AG10803 (cell line): ENCODE measurements around the gene BRCA2.
A peak's percentile ranks its signal among the peaks of the same experiment; 100 is the strongest.

Experiments
- DNase-seq: peaks from one replicate; pipeline ENCODE4 v3.0.0; 2010; ENCODE audit warnings: low read depth
- H3K4me3 ChIP-seq: 2 replicates; pipeline ENCODE4 v1.5.1; 2011; ENCODE audit warnings: mild to moderate bottlenecking, low read length, control low read depth
- TF ChIP-seq, protein P1 (sequence below): conservative IDR thresholded peaks from 2 replicates; pipeline ENCODE4 v1.5.1; 2011; ENCODE audit warnings: mild to moderate bottlenecking, low read length, control low read depth, inconsistent platforms

The BRCA2 gene, protein sequence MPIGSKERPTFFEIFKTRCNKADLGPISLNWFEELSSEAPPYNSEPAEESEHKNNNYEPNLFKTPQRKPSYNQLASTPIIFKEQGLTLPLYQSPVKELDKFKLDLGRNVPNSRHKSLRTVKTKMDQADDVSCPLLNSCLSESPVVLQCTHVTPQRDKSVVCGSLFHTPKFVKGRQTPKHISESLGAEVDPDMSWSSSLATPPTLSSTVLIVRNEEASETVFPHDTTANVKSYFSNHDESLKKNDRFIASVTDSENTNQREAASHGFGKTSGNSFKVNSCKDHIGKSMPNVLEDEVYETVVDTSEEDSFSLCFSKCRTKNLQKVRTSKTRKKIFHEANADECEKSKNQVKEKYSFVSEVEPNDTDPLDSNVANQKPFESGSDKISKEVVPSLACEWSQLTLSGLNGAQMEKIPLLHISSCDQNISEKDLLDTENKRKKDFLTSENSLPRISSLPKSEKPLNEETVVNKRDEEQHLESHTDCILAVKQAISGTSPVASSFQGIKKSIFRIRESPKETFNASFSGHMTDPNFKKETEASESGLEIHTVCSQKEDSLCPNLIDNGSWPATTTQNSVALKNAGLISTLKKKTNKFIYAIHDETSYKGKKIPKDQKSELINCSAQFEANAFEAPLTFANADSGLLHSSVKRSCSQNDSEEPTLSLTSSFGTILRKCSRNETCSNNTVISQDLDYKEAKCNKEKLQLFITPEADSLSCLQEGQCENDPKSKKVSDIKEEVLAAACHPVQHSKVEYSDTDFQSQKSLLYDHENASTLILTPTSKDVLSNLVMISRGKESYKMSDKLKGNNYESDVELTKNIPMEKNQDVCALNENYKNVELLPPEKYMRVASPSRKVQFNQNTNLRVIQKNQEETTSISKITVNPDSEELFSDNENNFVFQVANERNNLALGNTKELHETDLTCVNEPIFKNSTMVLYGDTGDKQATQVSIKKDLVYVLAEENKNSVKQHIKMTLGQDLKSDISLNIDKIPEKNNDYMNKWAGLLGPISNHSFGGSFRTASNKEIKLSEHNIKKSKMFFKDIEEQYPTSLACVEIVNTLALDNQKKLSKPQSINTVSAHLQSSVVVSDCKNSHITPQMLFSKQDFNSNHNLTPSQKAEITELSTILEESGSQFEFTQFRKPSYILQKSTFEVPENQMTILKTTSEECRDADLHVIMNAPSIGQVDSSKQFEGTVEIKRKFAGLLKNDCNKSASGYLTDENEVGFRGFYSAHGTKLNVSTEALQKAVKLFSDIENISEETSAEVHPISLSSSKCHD (N-terminal part only)

DNA sequence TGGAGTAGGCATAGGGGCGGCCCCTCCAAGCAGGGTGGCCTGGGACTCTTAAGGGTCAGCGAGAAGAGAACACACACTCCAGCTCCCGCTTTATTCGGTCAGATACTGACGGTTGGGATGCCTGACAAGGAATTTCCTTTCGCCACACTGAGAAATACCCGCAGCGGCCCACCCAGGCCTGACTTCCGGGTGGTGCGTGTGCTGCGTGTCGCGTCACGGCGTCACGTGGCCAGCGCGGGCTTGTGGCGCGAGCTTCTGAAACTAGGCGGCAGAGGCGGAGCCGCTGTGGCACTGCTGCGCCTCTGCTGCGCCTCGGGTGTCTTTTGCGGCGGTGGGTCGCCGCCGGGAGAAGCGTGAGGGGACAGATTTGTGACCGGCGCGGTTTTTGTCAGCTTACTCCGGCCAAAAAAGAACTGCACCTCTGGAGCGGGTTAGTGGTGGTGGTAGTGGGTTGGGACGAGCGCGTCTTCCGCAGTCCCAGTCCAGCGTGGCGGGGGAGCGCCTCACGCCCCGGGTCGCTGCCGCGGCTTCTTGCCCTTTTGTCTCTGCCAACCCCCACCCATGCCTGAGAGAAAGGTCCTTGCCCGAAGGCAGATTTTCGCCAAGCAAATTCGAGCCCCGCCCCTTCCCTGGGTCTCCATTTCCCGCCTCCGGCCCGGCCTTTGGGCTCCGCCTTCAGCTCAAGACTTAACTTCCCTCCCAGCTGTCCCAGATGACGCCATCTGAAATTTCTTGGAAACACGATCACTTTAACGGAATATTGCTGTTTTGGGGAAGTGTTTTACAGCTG is at the start of gene BRCA2, which contains the start of gene ZAR1L:
Gene BRCA2 (plus strand): TSS at position 271 of the 790 bp plus-strand sequence. CDS start 953 bp downstream, outside the sequence.
Gene ZAR1L (minus strand): TSS at position 126 of the 790 bp plus-strand sequence. CDS start 3,438 bp downstream, outside the sequence.
- TF ChIP-seq, protein P1, sequence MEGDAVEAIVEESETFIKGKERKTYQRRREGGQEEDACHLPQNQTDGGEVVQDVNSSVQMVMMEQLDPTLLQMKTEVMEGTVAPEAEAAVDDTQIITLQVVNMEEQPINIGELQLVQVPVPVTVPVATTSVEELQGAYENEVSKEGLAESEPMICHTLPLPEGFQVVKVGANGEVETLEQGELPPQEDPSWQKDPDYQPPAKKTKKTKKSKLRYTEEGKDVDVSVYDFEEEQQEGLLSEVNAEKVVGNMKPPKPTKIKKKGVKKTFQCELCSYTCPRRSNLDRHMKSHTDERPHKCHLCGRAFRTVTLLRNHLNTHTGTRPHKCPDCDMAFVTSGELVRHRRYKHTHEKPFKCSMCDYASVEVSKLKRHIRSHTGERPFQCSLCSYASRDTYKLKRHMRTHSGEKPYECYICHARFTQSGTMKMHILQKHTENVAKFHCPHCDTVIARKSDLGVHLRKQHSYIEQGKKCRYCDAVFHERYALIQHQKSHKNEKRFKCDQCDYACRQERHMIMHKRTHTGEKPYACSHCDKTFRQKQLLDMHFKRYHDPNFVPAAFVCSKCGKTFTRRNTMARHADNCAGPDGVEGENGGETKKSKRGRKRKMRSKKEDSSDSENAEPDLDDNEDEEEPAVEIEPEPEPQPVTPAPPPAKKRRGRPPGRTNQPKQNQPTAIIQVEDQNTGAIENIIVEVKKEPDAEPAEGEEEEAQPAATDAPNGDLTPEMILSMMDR: no peak
- peak; percentile 90 for DNase-seq
- H3K4me3 ChIP-seq: peak within 1 kb of the TSS; percentile 93

DNA sequence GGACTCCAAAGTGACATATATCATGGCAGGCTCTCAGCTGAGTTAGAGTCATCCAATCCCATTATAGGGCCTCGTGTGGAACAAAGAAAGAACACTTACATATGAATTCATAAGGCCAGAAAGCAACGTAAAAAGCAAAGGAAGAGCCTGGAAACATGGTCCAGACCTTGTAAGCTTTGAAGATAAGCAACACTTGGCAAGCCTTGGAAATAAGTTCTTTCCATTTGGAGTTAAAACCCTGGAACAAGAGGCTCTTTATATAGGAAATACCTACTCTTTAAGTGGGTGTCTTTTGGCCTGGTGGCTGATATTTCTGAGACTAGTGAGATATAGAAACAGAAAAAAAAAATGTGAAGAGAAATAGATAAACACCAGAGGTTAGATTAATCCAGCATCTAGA is 49.6 kb upstream of the BRCA2 start:
- no peak for DNase-seq
- no peak overlapping the region for H3K4me3 ChIP-seq
- TF ChIP-seq, protein P1: no peak

DNA sequence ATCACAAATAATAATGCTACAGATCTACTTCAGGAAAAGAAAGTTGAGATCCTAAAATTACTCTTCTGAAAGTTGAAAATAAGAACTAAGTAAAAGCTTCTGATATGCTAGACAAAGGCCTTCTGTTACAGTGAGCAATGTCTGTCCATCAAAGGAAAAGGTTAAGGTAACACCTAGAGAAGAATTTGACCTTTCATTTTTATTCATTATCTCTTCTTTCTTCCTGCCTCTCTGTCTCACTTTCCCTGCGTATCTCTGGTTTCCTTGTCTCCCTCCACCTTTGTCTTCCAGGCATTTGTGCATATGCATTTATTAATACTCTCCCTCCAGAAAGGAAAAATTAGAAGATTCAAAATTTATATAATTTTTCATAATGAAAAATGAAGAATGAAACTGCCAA is 49.2 kb upstream of the BRCA2 start:
- TF ChIP-seq, protein P1: no peak
- no peak for DNase-seq
- H3K4me3 ChIP-seq: no peak overlapping the region

DNA sequence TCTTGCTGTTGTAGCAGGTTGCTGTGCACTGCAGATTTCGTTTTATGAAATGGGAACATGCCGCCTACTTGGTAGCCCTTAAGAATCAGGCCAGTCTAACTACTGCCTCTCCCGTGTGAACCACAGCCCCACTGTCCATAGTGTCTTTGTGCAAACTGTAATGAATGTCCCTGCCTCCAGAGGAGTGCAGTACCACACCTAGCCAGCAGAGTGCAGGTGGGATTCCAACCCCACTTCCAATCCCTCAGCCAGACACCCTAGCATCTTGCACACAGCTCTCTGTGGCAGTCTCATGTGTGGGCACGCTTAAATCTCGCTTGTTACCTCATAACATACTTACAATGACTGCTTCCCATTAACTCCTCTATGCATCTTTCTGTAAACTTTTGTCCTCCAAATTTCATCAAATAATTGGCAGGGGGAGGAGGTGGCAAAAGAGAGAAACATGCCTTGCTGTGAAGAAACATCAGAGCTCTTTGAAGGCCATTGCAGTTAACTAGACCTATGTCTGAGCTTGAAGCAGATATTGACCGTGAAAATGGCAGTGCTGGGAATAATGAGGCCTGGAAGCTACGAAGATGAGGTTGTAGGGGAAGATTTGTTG is 47.4 kb upstream of the BRCA2 start:
- TF ChIP-seq, protein P1: peak; percentile 43
- no peak overlapping the region for H3K4me3 ChIP-seq
- no peak for DNase-seq

DNA sequence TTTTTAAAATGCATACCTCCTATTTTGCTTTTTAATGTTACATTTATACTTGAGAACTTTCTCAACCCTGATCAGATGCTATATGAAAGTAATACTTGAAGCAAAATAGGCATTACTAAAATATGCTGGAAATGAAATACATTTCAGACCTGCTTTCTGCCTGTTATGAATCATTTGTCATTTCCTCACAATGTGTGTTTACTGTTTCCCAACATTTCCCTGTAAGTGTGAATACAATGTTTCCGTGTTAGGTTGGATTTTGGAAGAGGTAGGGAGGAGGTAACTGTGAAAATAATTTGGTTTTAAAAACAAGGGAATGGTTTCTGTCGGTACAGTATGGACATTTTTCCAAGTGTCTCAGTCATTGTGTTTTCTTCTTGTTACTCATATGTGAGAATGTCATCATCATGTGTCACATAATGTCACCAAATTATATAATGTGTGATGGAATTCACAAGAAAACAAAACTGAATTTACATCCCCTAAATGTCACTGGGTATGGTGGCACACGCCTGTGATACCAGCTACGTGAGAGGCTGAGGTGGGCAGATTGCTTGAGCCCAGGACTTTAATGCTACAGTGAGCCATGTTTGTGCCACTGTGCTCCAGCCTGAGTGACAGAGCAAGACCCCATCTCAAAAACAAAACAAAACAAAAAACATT is 43.2 kb upstream of the BRCA2 start:
- TF ChIP-seq, protein P1: no peak
- no peak for DNase-seq
- no peak overlapping the region for H3K4me3 ChIP-seq
